KOPT-K1 (cell line): Measurements from ENCODE around the gene THOP1.

ENCODE experiments used
- H3K27ac ChIP-seq: fragments of 200-600 bp; sonication (generic); 2 replicates; pipeline ENCODE4 v1.5.1; 2016; ENCODE audit warnings: antibody characterized with exemption, mild to moderate bottlenecking, low read depth, low read length; ENCODE audit not compliant: poor library complexity, severe bottlenecking
- H3K36me3 ChIP-seq: fragments of 200-600 bp; sonication (generic); 2 replicates; pipeline ENCODE4 v1.5.1; 2017; ENCODE audit warnings: antibody characterized with exemption, mild to moderate bottlenecking, low read length, moderate library complexity; ENCODE audit not compliant: insufficient read depth
- H3K9me3 ChIP-seq: fragments of 200-600 bp; sonication (generic); 2 replicates; pipeline ENCODE4 v1.5.1; 2017; ENCODE audit warnings: antibody characterized with exemption, low read length, mild to moderate bottlenecking; ENCODE audit not compliant: insufficient read depth, poor library complexity, severe bottlenecking

THOP1 gene

GRCh38 chr19:2770055-2771013 is 15.0 kb upstream of the THOP1 start:
- peaks cover 58% of the 10 kb centered on the region for H3K36me3 ChIP-seq
- no peak overlapping the region for H3K27ac ChIP-seq
- no peaks in the 10 kb centered on the region for H3K9me3 ChIP-seq

GRCh38 chr19:2771786-2772674 is 13.3 kb upstream of the THOP1 start:
- Histone ChIP-seq H3K27ac (no peak overlapping the region), H3K36me3 (peaks cover 45% of the 10 kb centered on the region), H3K9me3 (no peaks in the 10 kb centered on the region)

- peaks cover 45% of the 10 kb centered on the region for H3K36me3 ChIP-seq
- no peaks in the 10 kb centered on the region for H3K9me3 ChIP-seq
- H3K27ac ChIP-seq, result no peak overlapping the region
Measured at GRCh38 chr19:2774083-2774679, 11.1 kb upstream of the THOP1 start.

DNA sequence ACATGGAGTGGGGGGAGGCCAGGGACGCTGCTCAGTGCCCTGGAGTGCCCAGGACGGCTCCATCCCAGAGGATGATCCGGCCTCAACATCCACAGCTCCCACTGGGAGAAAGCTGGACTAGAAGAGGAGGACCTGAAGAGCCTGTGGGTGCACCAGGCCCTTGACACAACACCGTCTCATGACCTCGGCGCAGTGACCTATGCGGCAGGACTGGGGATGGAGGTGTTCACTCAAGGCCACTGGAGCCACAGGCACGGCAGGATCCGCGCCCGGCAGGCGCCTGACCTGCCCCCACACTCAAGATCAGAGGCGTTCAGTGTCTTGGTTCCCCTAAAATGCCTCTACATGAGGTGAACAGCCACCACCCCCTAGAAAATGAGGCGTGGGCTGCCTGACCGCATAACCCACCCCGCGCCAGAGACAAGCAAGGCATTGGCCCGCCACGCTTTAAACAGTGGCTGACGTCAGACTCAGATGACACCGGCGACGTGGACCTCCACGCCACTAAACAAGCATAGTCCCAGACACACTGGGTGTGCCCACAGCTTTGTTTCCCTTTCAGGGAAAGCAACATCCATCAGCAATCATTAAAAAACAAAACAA is 10.2 kb upstream of the THOP1 start:
- Histone ChIP-seq H3K36me3 (peaks cover 50% of the 10 kb centered on the region), H3K27ac (peak overlapping the region; percentile 12), H3K9me3 (no peaks in the 10 kb centered on the region)

- Histone ChIP-seq H3K9me3 (no peaks in the 10 kb centered on the region), H3K36me3 (peaks cover 51% of the 10 kb centered on the region), H3K27ac (peak overlapping the region; percentile 12)
Measured at GRCh38 chr19:2775556-2776430, 9.5 kb upstream of the THOP1 start.

DNA sequence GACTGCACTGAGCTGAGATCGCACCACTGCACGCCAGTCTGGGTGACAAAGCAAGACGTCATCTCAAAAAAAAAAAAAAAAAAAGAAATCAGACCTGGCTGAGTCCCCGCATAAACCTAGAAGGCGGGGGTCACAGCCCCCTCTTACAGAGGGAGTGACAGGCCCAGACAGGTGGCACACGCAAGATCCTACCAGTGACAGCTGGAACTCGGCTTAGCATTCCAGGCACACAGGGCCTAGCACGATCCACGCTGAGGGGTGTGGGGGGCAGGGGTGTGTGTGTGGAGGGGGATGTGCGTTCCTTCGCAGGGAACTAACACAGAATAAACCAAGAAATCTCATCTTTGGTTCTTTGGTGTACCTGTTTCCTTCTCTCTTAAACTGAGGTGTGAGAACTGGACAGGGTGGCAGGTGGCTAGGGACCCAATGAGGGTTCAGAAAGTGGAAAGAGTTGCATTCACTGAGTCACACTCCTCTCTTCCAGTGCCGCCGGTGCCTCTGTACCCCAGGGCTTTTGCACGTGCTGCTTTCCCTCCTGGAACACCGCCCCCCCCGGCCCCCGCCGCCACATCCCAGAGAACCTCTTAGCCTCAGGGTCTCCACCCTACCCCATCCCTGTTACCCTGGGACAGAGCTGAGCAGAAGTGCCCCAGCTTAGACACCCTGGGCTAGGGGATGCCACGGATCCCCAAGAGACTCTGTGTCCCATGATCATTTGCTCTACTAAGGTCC is 7.2 kb upstream of the THOP1 start:
- Histone ChIP-seq H3K27ac (no peak overlapping the region), H3K36me3 (peaks cover 48% of the 10 kb centered on the region), H3K9me3 (no peaks in the 10 kb centered on the region)

- H3K9me3 ChIP-seq, result no peaks in the 10 kb centered on the region
- H3K36me3 ChIP-seq, result peaks cover 48% of the 10 kb centered on the region
- no peak overlapping the region for H3K27ac ChIP-seq
Measured at GRCh38 chr19:2779121-2779740, 6.1 kb upstream of the THOP1 start.

DNA sequence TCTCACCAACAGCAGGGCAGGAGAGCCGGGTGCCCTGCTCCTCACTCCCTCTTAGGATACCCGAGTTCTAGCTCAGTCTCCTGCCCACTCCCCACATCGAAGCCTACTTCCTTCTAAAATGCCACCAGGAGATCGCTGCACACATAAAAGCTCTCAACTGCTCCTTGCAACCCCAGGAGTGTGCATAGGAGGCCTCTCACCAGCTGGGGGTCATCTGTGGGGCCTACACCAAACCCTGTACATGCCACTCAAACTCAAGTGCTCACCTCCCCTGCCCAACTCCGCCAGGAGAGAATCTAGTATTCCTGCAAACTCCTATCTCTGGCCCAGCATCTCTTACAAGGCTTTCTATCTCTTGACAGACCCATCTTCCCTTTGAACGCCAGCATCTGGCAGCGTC is 5.0 kb upstream of the THOP1 start:
- H3K27ac ChIP-seq, result no peak overlapping the region
- H3K36me3 ChIP-seq, result peaks cover 48% of the 10 kb centered on the region
- no peaks in the 10 kb centered on the region for H3K9me3 ChIP-seq

GRCh38 chr19:2782329-2782935 is 2.9 kb upstream of the THOP1 start:
- Histone ChIP-seq H3K27ac (peak overlapping the region; percentile 86), H3K9me3 (no peaks in the 10 kb centered on the region), H3K36me3 (peaks cover 44% of the 10 kb centered on the region)

- Histone ChIP-seq H3K27ac (peak within 1 kb of the TSS; percentile 86), H3K36me3 (peaks cover 44% of the 10 kb centered on the region), H3K9me3 (no peaks in the 10 kb centered on the region)
Measured at GRCh38 chr19:2782936-2783780, 2.1 kb upstream of the THOP1 start, which contains the start of gene SGTA. TSS of gene SGTA (minus strand) at chr19:2783273. CDS start at chr19:2769068, 14,205 bp downstream.

- H3K9me3 ChIP-seq, result no peaks in the 10 kb centered on the region
- H3K27ac ChIP-seq, result peak overlapping the region; percentile 86
- H3K36me3 ChIP-seq, result peaks cover 44% of the 10 kb centered on the region
Measured at GRCh38 chr19:2783781-2784145, 1.5 kb upstream of the THOP1 start.

DNA sequence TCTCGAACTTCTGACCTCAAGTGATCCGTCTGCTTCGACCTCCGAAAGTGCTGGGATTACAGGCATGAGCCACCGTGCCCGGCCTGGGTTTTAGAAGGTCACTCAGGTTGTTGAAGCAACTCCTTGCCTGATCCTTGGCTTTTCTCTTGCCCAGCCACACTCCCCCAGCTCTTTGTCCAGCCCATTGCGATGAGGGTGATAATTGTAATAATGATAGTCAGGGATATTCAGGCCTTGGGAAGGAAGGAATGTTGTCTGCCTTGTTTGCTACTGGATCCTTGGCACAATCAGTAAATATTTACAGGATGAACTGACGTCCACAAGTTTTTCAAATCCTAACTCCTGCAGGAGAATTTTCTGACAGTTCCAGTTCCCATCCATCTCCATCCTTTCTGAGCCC is 1.8 kb downstream of the THOP1 start:
- Histone ChIP-seq H3K9me3 (no peaks in the 10 kb centered on the region), H3K27ac (no peak overlapping the region), H3K36me3 (peaks cover 52% of the 10 kb centered on the region)
